ELR (cell line): ENCODE measurements around the gene ATP1A4.

ENCODE experiments used
- DNase-seq: peaks from one replicate; pipeline ENCODE4 v3.0.0-alpha.2; 2015; ENCODE audit warnings: low read depth

ATP1A4 gene

DNA sequence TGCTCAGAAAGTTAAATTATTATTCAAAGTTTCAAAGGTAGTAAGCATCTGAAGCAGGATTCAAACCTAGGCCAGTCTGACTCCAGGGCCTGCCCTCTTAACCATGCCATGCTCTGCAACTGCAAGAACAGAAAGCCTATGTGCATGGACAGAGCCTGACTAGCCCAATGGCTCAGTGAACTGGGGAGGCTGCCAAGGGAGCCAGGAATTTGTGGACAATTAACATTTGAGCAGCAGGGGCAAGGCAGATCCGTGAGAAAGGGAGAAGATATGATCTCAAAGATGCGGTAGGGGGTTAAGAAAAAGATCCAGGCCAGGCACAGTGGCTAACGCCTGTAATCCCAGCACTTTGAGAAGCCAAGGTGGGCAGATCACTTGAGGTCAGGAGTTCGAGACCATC lies 6.5 kb upstream of the ATP1A4 start:
- DNase-seq: peak; percentile 4

DNA sequence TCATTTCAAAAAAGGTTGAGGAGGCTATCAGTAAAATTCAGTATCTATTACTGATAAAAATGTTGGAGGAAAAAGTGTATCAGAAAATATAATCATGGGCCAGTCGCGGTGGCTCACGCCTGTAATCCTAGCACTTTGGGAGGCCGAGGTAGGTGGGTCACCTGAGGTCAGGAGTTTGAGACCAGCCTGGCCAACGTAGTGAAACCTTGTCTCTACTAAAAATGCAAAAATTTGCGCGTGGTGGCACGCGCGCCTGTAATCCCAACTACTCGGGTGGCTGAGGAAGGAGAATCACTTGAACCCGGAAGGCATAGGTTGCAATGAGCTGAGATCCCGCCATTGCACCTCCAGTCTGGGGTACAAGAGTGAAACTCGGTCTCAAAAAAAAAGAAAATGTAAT lies 5.3 kb upstream of the ATP1A4 start:
- no peak for DNase-seq

DNA sequence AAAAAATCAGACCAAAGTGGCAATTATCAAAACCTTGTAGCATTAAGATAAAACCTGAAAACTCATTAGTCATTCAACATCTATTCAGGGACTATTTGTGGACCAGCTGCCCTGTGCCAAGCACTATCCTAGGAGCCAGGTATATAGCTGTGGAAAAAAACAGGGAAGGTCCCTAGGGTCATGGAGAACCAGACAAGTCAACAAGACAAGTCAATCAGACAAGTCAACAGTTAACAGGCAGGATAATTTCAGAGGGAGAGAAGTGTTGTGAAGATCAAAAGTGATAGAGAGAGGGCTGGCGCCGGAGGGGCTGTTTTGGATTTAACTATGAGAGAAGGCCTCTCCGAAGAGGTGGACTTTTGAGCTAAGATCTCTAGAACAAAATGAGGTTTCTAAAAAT lies 3.3 kb upstream of the ATP1A4 start:
- no peak for DNase-seq

DNA sequence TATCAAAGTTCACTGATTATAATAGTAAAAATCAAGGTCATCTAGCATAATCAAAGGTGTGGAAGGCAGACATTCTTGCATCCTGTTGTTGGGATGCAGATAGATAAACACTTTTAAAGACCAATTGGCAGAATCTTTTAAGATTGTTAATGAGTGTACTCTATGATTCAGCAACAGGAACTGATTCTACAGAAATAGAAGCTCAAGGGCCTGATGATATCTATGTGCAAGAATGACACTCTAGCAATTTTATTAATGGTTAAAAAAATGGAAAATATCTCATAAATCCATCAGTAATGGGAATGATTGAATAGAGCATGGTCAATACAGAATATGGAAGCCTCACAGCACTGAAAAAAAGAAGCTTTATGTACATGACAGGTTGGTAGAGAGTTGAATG lies 2.2 kb upstream of the ATP1A4 start:
- peak; percentile 40 for DNase-seq

DNA sequence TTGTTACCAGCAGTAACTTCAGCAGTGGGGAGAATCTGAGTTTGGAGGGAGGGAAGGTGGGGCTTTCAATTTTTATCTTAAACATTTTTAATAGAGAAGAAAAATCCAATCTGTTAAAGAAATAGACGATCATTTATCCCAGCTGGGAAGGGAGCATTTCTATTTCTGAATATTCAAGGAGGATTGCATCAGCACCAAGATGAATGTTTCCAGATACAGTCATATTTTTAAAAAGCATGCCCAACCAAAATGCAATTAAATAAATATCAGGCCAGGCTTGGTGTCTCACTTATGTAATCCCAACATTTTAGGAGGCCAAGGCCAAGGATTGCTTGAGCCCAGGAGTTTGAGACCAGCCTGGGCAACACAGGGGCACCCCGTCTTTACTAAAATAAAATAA lies 1.7 kb upstream of the ATP1A4 start:
- DNase-seq: peak; percentile 26

DNA sequence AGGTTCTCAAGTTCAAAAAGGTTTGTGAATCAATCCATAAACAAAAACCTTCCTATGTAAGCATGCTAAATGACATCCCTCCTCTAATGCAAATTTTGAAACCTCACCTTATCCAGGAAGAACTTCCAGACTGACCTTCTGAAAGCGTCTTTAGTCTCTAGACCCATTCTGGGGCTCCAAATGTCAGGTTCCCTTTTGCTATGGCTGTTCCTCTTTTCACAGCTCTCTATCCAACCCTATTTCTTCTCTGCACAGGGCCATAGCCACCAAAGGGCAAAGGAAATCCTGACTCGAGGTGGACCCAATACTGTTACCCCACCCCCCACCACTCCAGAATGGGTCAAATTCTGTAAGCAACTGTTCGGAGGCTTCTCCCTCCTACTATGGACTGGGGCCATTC lies 3.4 kb downstream of the ATP1A4 start:
- no peak for DNase-seq

DNA sequence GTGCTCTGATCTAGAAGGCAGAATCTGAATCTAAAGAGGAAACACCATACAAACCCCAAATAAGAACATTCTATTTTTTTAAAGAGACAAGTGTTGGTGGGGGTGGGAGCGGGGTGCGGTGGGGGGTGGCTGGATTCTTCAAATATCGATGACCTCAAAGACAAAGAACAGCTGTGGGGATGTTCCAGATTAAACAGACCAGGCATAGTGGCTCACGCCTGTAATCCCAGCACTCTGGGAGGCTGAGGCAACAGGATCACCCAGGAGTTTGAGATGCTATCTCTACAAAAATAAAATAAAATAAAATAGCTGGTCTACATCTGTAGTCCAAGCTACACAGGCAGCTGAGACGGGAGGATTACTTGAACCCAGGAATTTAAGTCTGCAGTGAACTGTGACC lies 5.0 kb downstream of the ATP1A4 start:
- DNase-seq: no peak

DNA sequence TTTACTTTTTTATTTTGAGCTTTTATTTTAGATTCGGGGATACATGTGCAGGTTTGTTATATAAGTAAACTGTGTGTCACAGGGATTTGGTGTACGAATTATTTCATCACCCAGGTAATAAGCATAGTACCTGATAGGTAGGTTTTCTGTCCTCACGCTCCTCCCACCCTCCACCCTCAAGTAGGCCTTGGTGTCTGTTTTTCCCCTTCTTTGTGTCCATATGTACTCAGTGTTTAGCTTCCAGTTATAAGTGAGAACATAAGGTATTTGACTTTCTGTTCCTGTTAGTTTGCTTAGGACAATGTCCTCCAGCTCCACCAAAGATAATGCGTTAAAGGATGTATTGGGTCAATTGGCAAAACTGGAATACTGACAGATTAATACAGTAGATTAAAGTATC lies 5.8 kb downstream of the ATP1A4 start:
- no peak for DNase-seq

DNA sequence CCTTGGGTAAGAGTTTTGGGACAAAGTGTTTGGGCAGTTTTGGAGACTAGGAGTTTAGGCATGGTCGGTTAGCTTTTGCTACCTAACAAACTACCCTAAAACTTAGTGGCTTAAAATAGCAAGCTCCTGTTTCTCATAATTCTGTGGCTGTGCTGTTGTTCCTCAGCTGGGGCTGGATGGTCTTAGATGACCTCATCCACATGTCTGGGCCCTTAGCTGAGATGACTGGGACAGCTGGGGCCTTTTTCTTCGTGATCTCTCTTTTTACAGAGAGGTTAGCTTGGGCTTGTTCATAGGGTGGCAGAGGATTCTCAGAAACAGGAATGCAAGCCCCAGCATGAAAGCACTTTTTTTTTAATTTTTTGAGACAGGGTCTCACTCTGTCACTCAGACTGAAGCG lies 6.6 kb downstream of the ATP1A4 start:
- DNase-seq: no peak

DNA sequence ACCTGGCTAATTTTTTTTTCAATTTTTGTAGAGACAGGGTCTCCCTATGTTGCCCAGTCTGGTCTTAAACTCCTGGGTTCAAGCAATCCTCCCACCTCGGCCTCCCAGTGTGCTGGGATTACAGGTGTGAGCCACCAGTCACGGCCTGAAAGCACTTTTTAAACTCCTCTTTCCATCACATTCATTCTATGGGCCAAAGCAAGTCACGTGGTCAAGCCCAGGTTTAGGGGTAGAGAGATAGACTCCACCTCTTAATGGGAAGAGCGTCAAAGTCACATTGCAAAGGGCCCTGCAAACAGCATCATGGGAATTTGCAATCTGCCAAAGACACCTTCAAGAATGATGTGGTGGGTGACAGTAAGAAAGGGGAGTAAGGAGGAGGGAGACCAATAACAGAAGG lies 7.1 kb downstream of the ATP1A4 start:
- DNase-seq: no peak

DNA sequence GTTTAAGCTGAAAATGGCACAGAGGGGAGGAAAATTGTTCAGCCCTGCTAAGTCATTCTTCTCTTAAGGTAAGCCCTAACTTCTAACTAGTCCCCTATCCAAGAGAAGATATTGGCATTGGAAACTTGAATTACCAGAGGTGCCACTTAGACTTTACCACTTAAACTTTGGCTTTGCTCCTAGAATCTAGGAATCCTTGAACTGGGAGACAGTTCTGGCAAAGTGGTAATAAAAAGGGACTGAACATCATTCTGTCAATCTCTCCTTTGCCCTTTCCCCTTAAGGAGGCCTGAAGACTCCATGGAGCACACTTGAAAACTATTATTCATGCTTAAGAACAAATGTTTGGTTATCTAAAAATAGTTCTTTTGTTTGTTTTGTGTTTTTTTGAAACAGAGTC lies 8.4 kb downstream of the ATP1A4 start:
- DNase-seq: no peak

DNA sequence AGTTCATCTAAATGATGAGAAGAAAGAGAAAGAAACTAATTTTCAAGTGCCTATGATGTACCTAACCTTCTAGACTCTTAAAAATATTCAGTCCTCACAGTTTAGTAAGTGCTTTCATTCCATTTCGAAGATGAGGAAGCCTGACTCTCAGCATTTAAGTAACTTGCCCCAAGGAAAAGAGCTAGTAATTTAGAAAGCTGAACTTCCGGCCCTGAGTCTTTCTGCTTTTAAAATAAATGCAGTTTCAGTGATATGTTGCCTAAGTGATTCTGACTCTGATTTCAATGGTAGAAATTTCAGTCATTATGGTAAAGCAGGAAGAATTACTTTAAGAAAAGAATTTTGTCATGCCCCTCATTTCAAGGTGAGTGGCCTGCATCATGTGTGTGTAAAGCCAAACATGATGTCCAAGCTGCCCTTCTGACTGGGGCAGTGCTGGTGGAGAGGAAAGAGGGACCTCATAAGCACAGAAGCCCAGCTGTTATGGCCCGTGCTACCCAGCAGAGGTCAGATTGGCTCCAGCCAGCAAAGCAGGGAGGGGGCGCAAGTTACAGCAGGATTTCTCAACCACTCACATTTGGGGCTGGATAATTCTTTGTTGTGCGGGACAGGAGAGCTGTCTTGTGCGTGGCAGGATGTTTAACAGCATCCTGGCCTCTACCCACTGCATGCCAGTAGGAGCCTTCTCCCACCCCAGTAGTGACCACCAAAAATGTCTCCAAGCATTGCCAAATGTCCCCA lies 10.7 kb downstream of the ATP1A4 start:
- peak; percentile 38 for DNase-seq

DNA sequence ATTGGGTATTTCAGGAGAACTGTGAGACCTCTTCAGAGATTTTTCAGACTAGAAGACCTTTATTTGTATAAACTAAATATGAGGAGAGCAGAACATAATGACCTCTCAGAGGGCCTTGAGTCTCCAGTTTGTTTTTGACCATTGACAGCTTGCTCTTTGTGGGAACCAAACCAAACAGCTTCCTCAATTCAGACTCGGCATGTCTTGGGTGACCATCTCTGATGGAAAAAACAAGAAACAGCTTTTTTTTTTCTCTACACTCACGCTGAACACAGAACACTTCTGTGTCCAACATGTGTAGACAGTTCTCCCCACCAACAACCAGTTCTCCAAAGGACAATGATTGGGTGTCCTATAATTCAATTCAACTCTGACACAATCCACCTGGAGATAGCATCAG lies 11.5 kb downstream of the ATP1A4 start:
- DNase-seq: no peak

DNA sequence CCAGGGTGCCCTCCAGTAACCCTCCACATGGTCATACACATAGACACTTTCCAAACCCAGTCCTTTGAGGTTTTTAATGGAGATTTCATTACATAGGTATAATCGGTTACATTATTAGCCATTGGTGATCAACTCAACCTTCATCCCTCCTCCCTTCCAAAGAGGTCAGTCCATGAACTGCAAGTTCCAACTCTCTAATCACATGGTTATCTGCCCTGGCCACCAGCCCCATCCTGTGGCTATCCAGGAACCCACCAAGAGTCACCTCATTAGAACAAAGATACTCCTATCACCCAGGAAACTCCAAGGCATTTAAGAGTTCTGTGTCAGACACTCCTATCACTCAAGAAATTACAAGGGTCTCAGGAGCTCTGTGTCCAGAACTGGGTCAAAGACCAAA lies 12.2 kb downstream of the ATP1A4 start:
- peak; percentile 17 for DNase-seq

DNA sequence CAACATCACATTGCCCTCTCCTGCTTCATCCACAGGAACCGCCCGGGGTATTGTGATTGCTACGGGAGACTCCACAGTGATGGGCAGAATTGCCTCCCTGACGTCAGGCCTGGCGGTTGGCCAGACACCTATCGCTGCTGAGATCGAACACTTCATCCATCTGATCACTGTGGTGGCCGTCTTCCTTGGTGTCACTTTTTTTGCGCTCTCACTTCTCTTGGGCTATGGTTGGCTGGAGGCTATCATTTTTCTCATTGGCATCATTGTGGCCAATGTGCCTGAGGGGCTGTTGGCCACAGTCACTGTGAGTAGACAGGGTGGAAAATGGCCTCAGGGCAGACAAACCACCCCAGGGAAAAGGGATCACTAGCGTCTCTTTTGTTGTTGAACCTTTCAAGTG lies 12.7 kb downstream of the ATP1A4 start:
- DNase-seq: peak; percentile 10

DNA sequence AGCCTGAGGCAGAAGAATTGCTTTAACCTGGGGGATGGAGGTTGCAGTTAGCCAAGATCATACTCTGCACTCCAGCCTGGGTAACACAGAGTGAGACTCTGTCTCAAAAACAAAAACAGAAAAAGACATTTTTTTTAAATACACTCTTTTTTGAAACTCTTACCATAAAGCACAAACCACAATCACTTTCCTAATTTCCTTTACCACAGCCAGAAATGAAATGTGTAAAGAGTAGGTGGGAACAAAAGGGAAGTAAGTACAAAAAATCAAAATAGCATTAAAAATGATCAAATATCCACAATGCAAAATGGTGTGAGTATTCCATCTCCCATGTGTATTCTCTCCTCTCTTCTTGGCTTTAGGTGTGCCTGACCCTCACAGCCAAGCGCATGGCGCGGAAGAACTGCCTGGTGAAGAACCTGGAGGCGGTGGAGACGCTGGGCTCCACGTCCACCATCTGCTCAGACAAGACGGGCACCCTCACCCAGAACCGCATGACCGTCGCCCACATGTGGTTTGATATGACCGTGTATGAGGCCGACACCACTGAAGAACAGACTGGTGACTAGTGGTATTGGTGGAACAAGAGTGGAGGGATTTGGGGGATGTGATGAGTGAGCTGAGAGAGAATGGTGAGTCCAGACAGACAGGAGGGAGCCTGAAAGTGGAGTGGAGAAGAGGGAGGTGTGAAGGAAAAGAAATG lies 14.9 kb downstream of the ATP1A4 start:
- DNase-seq: no peak

DNA sequence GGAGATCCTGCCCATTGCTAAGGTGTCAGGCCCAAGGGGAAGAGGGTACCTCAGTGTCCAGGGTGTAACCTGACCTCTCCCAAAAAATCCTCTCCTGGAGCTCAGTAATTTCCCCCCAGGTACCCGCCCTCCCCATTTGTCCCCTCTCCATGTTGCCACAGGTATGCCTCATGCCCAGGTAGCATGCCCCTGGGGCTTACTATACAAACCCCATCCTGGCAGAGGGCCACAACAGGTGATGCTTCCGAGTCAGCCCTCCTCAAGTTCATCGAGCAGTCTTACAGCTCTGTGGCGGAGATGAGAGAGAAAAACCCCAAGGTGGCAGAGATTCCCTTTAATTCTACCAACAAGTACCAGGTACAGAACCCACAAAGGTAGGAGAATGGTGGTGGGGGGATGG lies 15.7 kb downstream of the ATP1A4 start:
- DNase-seq: no peak

DNA sequence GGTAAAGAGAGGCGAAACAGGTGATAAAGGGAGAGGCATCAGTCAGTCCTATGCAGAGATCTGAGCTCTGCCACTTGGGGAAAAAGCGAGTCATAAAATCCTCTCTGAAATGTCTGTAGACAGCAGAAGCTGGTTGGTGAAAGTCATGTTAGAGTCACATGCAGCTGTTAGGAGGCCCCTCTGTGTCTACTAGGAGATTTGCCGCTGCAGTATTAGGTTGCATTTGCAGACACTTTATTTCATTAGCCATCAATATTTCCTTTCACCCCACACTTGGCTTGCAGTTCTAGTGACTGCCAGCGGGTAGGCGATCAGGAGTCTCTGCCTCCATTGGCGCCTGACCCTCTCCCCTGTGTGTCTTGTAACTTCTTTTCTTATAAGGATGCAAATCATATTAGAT lies 16.2 kb downstream of the ATP1A4 start:
- DNase-seq: peak; percentile 28

DNA sequence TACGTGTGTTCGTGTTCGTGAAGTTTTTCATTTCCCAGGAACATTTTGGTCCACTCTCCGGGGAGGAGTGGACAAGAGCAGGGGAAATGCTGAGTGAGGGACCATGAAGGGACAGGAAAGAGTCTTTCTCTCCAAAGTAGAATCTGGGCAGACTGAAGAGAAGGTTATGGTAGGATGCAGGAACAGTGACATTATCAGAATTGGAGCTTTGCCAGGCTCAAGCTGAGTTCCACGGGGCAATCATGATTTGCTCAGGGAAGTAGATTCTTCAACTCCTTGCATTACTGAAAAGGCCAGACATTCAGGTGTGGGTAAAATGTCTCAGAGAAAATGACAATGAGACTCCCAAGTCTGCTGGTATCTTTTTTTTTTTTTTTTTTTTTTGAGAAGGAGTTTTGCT lies 16.6 kb downstream of the ATP1A4 start:
- DNase-seq: no peak

DNA sequence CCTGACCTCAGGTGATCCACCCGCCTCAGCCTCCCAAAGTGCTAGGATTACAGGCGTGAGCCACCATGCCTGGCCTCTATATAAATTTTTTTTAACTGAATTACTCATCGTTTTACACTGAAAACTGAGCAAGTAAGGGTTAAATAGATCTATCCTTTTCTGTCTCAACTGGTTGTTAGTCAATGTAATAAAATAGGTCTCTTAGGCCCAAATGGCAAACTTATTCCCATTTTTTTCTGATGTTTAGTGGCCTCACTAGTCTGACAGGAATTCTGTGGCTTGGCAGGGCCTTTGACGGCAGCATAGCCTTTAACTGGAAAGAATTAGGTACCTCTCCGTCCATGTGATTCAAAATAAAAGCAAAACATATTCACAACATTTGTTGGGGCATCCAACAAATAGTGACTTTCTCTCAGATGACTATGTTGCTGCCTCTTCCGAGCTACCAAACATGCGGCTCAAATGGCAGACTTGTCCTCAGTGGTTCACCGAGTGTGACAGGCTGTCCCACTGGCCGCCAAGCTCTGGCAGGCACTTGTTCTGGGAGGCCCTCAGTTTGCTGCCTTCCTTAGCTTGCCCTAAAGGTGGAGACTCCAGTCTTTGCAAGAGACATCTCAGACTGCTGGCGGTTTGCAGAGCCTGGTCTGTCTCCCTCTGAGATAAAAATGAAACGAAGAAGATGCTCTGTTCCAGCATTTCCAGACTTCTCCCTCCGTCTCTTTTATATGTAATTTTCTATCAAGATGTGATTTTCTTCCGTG lies 17.4 kb downstream of the ATP1A4 start:
- DNase-seq: no peak

DNA sequence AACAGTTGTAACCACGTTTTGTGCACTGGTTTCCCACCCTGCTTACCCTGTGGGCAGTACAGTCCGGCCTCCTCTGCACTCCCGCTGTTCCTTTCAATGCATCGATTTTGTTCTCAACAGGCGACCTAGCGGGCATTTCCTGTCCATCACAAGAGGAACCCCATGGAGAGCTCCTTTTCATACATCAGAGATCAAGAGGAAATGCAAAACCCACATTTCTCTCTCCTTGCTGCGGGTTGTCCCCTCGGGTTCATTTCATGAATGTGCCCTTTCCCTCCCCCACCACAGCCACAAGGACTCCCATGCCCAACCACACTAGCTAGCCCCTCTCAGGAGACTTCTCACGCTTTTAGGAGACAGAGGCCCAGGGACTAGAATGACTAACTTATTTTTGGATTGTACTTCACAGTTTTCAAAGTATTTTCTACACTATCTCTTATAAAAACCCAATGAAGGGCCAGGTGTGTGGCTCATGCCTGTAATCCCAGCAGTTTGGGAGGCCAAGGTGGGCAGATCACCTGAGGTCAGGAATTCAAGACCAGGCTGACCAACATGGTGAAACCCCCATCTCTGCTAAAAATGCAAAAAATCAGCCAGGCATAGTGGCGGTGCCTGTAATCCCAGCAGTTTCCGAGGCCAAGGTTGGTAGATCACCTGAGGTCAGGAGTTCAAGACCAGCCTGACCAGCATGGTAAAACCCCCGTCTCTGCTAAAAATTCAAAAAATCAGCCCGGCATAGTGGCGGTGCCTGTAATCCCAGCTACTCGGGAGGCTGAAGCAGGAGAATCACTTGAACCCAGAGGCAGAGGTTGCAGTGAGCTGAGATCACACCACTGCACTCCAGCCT lies 18.4 kb downstream of the ATP1A4 start:
- no peak for DNase-seq

DNA sequence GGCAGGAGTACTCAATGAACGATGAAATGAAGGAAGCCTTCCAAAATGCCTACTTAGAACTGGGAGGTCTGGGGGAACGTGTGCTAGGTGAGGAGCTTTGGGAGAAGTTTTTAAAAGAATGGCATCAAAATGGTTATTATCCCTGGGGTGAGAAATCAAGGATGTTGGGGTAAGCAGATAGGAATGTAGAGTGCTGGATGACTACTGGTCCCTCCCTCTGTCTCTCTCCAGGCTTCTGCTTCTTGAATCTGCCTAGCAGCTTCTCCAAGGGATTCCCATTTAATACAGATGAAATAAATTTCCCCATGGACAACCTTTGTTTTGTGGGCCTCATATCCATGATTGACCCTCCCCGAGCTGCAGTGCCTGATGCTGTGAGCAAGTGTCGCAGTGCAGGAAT lies 20.0 kb downstream of the ATP1A4 start:
- peak; percentile 60 for DNase-seq
